GM19193 (cell line): ENCODE measurements around the gene ATG9B.

ENCODE experiments used
- POLR2A ChIP-seq: IDR thresholded peaks from 4 replicates; pipeline ENCODE4 v1.6.1; 2011; ENCODE audit not compliant: insufficient read depth, insufficient read length; ENCODE audit errors: extremely low read depth

Gene ATG9B

DNA sequence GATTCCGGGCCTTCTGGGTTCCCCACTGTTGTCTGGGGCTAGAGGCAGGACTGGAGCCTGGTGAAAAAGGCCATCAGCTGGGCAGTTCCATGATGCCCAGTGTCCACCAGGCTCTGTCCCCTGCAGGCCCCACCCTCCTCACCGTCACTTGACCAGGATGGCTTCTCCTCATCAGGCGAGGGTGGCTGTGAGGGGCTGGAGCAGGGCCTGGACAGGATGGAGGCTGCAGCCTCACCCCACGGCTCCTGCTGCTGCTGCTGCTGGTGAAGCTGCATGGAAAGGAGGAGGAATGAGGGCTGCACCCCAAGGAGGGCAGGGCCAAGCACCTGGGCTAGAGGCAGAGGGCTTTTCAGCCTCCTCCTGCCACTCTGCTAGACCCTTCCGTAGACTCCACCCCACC lies 8.3 kb downstream of the ATG9B start:
- no peak for TF ChIP-seq POLR2A

DNA sequence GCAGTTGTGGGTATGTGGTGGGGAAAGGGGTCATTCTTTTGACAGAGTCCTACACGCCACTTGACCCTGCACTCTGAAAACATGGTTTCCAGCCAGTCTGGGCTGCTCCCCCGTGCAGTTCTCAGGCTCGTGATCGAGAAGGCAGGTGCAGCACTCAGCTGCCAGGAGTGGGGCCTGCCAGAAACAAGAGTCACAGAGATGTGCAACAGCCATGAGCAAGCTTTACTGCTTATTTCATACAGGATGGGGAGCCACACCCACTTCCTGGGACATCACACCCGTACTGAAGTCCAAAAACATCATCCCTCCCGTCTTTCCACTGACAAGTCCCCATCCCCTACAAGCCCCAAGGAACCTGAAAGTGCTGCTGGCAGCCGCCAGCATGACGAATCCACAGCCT lies 9.3 kb downstream of the ATG9B start:
- no peak for TF ChIP-seq POLR2A

DNA sequence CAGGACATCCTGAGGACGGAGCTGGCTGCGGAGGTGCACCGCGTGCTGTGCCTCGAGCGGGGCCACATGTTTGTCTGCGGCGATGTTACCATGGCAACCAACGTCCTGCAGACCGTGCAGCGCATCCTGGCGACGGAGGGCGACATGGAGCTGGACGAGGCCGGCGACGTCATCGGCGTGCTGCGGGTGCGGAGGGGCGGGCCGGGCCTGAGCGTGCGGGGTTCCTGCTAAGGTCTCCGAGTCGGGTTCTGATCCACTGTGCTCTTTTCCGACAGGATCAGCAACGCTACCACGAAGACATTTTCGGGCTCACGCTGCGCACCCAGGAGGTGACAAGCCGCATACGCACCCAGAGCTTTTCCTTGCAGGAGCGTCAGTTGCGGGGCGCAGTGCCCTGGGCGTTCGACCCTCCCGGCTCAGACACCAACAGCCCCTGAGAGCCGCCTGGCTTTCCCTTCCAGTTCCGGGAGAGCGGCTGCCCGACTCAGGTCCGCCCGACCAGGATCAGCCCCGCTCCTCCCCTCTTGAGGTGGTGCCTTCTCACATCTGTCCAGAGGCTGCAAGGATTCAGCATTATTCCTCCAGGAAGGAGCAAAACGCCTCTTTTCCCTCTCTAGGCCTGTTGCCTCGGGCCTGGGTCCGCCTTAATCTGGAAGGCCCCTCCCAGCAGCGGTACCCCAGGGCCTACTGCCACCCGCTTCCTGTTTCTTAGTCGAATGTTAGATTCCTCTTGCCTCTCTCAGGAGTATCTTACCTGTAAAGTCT lies 10.4 kb downstream of the ATG9B start:
- no peak for TF ChIP-seq POLR2A

DNA sequence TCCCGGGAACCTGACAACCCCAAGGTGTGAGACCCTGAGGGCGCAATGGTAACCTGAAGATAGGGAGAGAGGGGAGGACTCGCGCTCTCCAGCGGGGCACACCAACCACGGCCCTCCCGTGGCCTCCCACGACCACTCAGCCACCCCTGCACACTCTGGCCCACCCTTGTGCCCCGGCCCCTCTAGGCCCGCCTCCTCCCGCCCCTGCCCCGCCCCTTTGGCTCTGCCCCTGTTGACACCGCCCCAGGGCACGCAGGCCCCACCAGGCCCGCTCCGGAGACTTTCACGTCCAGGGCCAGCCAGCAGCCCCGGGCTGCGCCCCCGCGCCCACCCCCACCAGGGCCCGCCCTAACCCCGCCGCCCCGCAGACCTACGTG lies 10.9 kb downstream of the ATG9B start:
- no peak for TF ChIP-seq POLR2A

DNA sequence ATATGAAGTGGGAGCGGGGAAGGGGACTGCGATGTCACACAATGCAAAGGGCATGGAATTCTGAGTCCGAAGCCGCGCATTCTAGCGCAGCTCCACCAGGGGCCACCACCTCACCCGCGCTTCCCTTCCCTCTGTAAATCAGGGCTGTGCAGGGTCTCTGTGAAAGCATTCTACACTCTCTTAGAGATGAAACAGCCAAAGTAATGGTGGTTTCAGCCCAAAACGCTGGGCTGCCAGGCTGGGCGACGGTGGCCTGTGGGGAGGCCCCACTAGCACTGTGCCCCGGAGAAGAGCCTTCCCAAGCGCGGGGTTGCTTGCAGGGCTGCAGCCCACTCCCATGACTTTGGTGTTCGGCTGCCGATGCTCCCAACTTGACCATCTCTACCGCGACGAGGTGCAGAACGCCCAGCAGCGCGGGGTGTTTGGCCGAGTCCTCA lies 11.4 kb downstream of the ATG9B start:
- TF ChIP-seq POLR2A = no peak

DNA sequence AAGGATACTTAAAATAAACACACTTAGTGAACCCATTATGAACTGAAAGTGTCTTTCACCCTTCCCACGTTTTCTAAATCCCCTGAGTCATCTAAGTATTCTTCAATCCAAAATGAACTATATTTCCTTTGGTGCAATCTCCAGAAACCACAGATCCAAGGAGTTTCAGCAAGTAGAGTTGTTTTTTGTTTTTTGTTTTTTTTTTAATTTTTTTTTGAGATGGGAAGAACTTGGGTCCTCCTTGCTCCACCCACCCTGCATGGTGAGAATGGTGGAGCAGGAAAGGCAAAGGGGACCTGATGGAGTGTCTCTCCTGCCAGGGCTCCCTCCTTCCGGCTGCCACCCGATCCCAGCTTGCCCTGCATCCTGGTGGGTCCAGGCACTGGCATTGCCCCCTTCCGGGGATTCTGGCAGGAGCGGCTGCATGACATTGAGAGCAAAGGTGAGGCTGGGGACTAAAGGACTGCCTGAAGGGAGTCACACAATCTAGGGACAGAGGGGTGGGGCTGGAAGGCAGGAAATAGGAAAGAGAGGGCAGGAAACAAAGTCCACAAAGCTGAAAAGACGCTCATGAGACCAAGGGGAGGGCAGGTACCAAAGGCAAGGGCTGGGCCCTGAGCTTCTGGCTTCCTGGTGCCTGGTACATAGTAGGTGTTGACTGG lies 12.1 kb downstream of the ATG9B start:
- TF ChIP-seq POLR2A = no peak

DNA sequence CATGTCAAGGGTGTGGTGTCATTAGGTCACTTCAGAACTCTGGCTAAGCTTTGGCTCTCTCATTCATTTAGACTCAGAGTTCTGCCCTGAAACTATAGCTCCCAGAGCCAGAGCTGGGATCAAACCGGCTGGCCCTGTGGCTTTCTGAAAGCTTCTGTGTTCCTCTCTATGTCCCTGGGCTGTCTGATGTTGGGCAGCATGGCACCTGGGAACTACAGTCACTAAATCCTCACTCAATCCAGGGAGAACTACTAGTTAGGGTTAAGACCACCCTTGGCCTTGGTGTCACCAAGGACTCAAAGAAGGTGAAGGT lies 13.2 kb downstream of the ATG9B start:
- TF ChIP-seq POLR2A = no peak

DNA sequence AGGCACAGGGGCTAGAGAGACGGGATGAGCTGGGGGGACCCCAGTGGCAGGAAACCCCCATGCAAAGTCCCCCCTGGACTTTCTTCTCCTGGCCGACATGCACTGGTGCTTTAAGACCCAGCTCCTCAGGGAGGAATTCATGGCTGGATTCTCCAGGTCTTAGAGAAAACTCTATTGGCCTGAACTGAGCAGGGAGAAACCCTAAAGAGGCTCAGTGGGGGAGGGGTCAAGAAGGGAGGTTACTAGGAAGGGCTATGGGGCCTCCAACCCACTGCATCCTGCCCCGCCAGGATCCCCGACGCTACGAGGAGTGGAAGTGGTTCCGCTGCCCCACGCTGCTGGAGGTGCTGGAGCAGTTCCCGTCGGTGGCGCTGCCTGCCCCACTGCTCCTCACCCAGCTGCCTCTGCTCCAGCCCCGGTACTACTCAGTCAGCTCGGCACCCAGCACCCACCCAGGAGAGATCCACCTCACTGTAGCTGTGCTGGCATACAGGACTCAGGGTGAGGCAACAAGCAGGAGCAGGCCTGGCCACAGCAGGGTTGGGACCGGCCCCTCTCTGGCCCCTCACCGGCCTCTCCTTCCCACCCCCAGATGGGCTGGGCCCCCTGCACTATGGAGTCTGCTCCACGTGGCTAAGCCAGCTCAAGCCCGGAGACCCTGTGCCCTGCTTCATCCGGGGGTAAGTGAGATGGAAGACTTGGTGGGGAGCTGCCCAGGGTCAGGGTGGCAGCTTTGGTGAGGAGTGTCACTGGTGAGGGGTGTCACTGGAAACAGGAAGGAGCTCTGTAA lies 13.8 kb downstream of the ATG9B start:
- no peak for TF ChIP-seq POLR2A

DNA sequence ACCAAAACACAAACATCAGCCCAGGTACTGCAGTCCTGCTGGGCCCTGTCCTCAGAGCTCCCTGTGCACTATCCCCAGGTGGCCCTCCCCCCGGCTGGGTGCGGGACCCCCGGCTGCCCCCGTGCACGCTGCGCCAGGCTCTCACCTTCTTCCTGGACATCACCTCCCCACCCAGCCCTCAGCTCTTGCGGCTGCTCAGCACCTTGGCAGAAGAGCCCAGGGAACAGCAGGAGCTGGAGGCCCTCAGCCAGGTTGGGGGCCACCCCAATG lies 14.3 kb downstream of the ATG9B start:
- no peak for TF ChIP-seq POLR2A

DNA sequence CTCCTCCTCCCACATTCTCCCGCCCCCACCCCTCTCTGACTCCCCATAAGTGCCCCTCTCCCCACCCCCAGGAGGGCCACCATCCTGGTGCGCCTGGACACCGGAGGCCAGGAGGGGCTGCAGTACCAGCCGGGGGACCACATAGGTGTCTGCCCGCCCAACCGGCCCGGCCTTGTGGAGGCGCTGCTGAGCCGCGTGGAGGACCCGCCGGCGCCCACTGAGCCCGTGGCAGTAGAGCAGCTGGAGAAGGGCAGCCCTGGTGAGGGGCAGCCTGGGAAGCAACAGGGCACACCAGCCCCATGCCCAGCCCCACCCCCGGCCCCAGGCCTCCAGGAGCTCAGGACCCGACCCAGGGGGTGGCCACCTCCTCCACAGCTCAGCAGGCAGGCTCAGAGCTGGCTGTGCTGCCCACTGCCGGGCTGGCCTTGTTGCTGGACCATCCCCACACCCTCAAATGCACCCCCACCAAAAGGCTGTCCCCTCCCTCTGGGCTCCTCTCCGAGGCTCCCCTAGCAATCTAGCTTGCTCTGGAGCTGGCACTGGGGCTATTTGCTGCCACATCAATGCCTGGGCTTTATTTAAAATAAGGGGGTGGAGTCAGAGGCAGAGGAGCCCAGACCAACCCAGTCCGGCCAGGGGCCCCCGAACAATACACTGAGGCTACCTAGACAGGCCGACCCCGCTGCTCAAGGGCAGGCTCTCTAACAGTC lies 14.8 kb downstream of the ATG9B start:
- TF ChIP-seq POLR2A = no peak

DNA sequence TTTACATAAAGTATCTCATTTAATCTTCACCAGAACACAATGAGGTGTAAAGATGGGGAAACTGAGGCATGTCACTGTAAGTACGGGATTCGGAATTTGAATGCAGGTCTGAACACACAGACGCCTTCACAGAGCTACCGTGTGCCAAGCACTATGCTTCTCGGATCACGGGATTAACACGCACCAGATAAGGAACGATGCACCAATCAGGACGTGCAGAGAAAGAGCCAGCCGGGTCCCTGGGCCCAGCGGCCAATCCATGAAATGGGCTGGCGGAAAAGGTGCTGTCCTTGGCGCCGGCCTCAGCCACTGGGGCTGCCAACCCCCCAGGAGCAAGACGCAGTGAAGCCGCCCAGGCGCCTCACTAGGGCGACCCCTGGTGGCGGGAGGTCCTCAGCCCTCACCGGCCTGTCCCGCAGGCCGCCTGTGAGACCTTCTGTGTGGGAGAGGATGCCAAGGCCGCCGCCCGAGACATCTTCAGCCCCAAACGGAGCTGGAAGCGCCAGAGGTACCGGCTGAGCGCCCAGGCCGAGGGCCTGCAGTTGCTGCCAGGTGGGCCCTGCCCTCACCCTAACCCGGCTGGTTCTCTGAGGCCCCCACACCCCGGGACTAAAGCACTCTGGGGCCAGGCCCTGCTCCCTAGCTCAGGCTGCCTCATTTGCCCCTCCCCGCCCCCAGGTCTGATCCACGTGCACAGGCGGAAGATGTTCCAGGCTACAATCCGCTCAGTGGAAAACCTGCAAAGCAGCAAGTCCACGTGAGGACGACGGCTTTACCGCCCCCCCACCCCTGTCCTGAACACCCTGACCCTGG lies 15.6 kb downstream of the ATG9B start:
- peak; percentile 40 for TF ChIP-seq POLR2A

DNA sequence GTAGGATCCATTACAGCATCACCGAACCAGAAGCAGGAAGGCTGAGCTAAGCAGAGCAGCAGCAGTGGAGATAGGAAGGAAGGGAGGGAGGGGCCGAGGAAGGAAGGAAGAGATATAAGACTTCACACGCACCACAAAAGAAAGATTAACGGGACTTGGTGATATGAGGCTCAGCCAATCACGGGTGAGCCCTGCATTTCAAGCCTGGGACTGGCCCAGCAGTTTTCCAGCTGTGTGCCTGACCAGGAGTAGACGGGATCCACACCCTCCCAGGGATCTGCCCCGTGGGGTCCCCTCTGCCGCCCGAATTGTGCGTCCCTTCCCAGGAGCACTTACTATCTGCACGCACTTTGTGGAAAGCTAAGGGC lies 16.2 kb downstream of the ATG9B start:
- no peak for TF ChIP-seq POLR2A

DNA sequence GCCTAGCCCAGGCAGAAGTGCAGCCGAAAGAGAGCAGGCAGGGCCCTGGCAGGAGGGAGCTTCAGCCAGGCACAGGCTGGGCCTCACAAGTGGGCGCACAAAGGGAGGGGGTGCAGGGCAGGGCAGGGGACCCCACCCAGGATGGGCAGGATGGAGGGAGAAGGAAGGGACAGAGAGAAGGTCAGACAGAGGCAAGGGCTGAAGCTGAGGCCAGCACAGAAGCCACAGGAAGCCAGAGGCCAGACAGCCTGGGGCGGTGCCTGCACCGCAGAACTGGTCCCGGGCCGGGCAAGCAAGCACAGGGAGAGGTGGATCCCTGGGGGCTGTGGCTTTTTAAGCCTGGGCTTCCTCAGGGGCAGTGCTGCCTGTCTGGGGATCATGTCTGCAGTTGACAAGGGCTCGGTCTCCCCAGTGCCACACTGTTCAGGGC lies 16.8 kb downstream of the ATG9B start:
- no peak for TF ChIP-seq POLR2A

DNA sequence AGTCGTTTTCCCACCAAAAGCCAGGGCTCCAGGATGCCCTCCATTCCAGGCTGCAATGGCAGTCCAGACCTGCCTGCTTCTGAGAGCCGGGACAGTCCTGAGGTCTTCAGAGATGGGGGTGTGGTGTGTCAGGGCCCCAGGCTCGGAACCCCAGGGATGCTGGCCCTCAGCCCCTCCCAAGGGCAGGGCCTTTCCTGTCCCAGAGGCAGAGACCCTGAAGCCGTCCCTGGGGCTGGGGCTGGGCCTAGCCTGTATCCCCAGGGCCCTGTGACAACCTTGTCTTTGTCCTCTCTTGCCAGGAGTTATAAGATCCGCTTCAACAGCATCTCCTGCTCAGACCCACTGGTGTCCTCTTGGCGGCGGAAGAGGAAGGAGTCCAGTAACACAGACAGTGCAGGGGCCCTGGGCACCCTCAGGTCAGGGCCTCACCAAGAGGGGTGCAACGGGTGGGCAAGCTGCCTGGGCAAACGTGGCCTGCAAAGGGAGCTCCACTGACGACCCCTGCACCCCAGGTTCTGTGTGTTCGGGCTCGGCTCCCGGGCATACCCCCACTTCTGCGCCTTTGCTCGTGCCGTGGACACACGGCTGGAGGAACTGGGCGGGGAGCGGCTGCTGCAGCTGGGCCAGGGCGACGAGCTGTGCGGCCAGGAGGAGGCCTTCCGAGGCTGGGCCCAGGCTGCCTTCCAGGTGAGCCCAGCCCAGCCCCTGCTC lies 17.5 kb downstream of the ATG9B start:
- no peak for TF ChIP-seq POLR2A
